ENCODE measurements around the gene SLC12A8.

SLC12A8 gene

GRCh38 chr3:125142420-125142778, 70.1 kb downstream of the SLC12A8 start:
- Histone ChIP-seq H3K36me3 (ENCODE audit: control insufficient read depth in 2 of 2, insufficient read depth in 2 of 2, low read length in 2 of 2) (no peaks in the 10 kb centered on the region), H3K9me3 (ENCODE audit: control insufficient read depth in 2 of 2, low read length in 2 of 2) (no peaks in the 10 kb centered on the region), H3K27ac (ENCODE audit: low read depth in 2 of 2, low read length in 2 of 2) (no peak overlapping the region), H3K4me1 (ENCODE audit: control insufficient read depth in 2 of 2, insufficient read depth in 2 of 2, low read length in 2 of 2) (peaks cover 5 to 7% of the 10 kb centered on the region in 2 donors), H3K4me3 (ENCODE audit: low read length in 2 of 2) (no peak overlapping the region), H3K9ac (ENCODE audit: low read depth in 1 of 2, low read length in 2 of 2) (no peak overlapping the region), H3K27me3 (ENCODE audit: control insufficient read depth in 2 of 2, insufficient read depth in 2 of 2, low read length in 2 of 2) (no peaks in the 10 kb centered on the region)

DNA sequence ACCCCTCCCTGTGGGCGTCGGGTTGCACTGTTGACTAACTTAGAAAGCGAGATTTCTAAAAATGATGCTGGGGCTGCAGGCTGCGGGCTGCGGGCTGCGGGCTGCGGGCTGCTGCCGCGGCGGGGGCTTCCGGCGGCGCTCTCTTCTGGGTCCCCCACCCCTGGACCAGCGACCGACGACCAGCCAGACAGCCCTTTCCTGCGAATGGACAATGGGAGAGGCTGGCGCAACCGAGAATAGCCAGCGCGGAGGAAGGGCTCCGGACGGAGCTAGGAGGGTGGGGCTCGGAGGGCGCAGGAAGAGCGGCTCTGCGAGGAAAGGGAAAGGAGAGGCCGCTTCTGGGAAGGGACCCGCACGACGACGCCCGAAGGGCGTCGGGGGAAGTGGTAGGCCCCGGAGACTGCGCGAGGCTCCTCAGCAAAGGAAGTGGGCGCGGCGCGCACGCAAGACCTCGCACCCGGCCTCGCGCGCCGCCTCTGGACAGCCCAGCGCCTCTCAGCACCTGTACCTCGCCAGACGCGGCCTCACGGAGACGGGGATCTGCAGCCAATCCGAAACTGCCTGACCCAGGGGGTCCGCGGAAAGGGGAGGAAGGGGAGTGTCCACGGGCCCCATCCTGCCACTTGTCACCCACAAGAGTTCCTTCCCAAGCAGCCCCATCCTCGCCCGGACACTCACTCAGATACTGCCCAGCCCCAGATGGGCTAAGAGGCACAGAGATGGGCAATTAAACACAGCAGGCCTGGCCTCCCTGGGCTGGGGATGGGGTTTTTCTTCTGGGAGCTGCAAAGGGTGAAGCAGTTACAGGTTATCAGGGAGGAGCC, 70.7 kb downstream of the SLC12A8 start:
- Histone ChIP-seq H3K9me3 (ENCODE audit: control insufficient read depth in 2 of 2, low read length in 2 of 2) (no peaks in the 10 kb centered on the region), H3K36me3 (ENCODE audit: control insufficient read depth in 2 of 2, insufficient read depth in 2 of 2, low read length in 2 of 2) (no peaks in the 10 kb centered on the region), H3K9ac (ENCODE audit: low read depth in 1 of 2, low read length in 2 of 2) (peak overlapping the region in 1 of 2 donors; percentile 47), H3K4me3 (ENCODE audit: low read length in 2 of 2) (peak overlapping the region; percentile 8 to 34), H3K27ac (ENCODE audit: low read depth in 2 of 2, low read length in 2 of 2) (peak overlapping the region in 1 of 2 donors; percentile 53), H3K27me3 (ENCODE audit: control insufficient read depth in 2 of 2, insufficient read depth in 2 of 2, low read length in 2 of 2) (no peaks in the 10 kb centered on the region), H3K4me1 (ENCODE audit: control insufficient read depth in 2 of 2, insufficient read depth in 2 of 2, low read length in 2 of 2) (peaks cover 5 to 7% of the 10 kb centered on the region in 2 donors)

DNA sequence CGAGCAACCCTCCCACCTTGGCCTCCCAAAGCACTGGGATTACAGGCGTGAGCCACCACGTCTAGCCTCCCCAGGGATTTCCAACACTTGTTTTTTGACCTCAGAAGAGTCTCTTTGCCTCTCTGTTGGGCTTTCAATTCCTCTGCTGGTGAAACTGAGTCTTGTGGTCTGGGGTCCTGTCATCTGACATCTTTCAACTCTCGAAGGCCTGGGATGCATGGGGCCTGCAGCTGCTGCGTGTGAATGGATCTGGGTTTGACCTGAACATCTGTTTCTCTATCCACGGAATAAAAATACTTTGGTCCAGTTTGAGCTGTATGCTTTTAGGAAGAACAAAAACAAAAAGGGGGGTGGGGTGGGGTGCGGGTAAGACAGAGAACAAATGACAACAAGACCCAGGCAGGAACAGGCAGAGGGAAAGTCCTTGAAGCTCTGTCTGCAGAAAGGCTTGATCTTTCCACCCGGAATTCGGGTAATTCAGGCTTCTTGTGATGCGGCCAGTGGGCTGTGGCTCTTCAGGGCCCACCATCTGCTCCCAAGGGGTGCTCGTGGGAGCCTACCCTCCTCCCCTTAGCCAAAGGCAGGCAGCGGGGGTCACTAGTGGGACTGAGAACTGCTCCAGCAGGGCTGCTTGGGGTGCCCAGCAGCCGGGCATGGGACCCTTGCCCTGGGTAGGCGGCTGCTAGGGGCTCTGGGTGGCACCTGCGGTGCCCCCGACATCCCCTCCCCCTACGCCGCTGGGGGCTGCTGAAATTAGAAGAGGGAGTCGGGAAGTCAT, 71.5 kb downstream of the SLC12A8 start:
- peak overlapping the region in 1 of 2 donors; percentile 20 for H3K4me3 ChIP-seq (ENCODE audit: low read length in 2 of 2)
- no peak overlapping the region for H3K9ac ChIP-seq (ENCODE audit: low read depth in 1 of 2, low read length in 2 of 2)
- H3K4me1 ChIP-seq (ENCODE audit: control insufficient read depth in 2 of 2, insufficient read depth in 2 of 2, low read length in 2 of 2) = peaks cover 5 to 7% of the 10 kb centered on the region in 2 donors

DNA sequence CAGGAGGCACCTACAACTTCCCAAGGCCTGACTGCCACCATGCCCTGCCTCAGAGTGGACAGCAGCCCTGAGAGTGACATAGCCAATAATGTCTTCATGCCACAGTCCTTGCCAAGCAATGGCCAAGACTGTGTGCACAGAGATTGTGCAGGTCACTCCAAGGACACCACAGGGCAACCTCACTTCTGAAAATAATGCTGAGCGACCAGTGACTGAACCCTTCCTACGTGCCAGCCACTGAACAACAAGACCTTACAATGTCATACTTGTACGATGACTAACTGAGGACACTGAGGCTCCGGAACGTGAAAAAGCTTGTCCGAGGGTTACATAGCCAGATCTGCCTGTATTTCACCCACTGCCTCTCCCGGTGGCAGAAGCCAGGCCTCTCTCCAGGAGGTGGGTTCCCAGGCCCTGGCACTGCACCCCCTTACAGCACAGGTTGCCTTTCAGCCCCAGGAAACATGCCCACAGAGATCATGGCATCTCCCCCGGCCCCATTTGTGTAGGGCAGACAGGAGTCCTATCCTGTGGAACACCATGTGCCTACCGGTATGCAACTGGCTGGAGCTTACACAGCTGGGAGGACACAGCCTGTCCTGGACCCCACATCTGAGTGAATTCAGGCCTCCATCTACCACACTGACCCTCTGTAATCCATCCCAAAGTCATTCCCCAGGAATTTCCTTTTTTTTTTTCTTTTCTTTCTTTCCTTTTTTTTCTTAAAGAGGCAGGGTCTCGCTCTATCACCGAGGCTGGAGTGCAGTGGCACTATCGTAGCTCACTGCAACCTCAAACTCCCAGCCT, 72.3 kb downstream of the SLC12A8 start:
- H3K4me1 ChIP-seq (ENCODE audit: control insufficient read depth in 2 of 2, insufficient read depth in 2 of 2, low read length in 2 of 2) = peaks cover 5 to 7% of the 10 kb centered on the region in 2 donors
- H3K27me3 ChIP-seq (ENCODE audit: control insufficient read depth in 2 of 2, insufficient read depth in 2 of 2, low read length in 2 of 2) = no peaks in the 10 kb centered on the region
- no peak overlapping the region for H3K4me3 ChIP-seq (ENCODE audit: low read length in 2 of 2)
- H3K9me3 ChIP-seq (ENCODE audit: control insufficient read depth in 2 of 2, low read length in 2 of 2) = no peaks in the 10 kb centered on the region
- H3K27ac ChIP-seq (ENCODE audit: low read depth in 2 of 2, low read length in 2 of 2) = no peak overlapping the region
- H3K9ac ChIP-seq (ENCODE audit: low read depth in 1 of 2, low read length in 2 of 2) = no peak overlapping the region
- no peaks in the 10 kb centered on the region for H3K36me3 ChIP-seq (ENCODE audit: control insufficient read depth in 2 of 2, insufficient read depth in 2 of 2, low read length in 2 of 2)

More for the DNA sequence above, 71.5 kb downstream of the SLC12A8 start:
- no peaks in the 10 kb centered on the region for H3K27me3 ChIP-seq (ENCODE audit: control insufficient read depth in 2 of 2, insufficient read depth in 2 of 2, low read length in 2 of 2)
- no peaks in the 10 kb centered on the region for H3K36me3 ChIP-seq (ENCODE audit: control insufficient read depth in 2 of 2, insufficient read depth in 2 of 2, low read length in 2 of 2)
- no peaks in the 10 kb centered on the region for H3K9me3 ChIP-seq (ENCODE audit: control insufficient read depth in 2 of 2, low read length in 2 of 2)
- peak overlapping the region in 1 of 2 donors; percentile 53 for H3K27ac ChIP-seq (ENCODE audit: low read depth in 2 of 2, low read length in 2 of 2)

GRCh38 chr3:125139386-125139785, 73.2 kb downstream of the SLC12A8 start:
- no peak overlapping the region for H3K27ac ChIP-seq (ENCODE audit: low read depth in 2 of 2, low read length in 2 of 2)
- H3K4me3 ChIP-seq (ENCODE audit: low read length in 2 of 2) = no peak overlapping the region
- peaks cover under 1 to 7% of the 10 kb centered on the region in 2 donors for H3K4me1 ChIP-seq (ENCODE audit: control insufficient read depth in 2 of 2, insufficient read depth in 2 of 2, low read length in 2 of 2)

GRCh38 chr3:125137358-125138033, 75.1 kb downstream of the SLC12A8 start:
- no peak overlapping the region for H3K9ac ChIP-seq (ENCODE audit: low read depth in 1 of 2, low read length in 2 of 2)
- no peaks in the 10 kb centered on the region for H3K36me3 ChIP-seq (ENCODE audit: control insufficient read depth in 2 of 2, insufficient read depth in 2 of 2, low read length in 2 of 2)
- H3K27ac ChIP-seq (ENCODE audit: low read depth in 2 of 2, low read length in 2 of 2) = no peak overlapping the region
- no peaks in the 10 kb centered on the region for H3K9me3 ChIP-seq (ENCODE audit: control insufficient read depth in 2 of 2, low read length in 2 of 2)
- H3K4me3 ChIP-seq (ENCODE audit: low read length in 2 of 2) = no peak overlapping the region
- H3K4me1 ChIP-seq (ENCODE audit: control insufficient read depth in 2 of 2, insufficient read depth in 2 of 2, low read length in 2 of 2) = peaks cover 0 to 7% of the 10 kb centered on the region in 2 donors
- H3K27me3 ChIP-seq (ENCODE audit: control insufficient read depth in 2 of 2, insufficient read depth in 2 of 2, low read length in 2 of 2) = no peaks in the 10 kb centered on the region

More at GRCh38 chr3:125139386-125139785, 73.2 kb downstream of the SLC12A8 start:
- H3K36me3 ChIP-seq (ENCODE audit: control insufficient read depth in 2 of 2, insufficient read depth in 2 of 2, low read length in 2 of 2) = no peaks in the 10 kb centered on the region
- no peak overlapping the region for H3K9ac ChIP-seq (ENCODE audit: low read depth in 1 of 2, low read length in 2 of 2)
- no peaks in the 10 kb centered on the region for H3K9me3 ChIP-seq (ENCODE audit: control insufficient read depth in 2 of 2, low read length in 2 of 2)
- no peaks in the 10 kb centered on the region for H3K27me3 ChIP-seq (ENCODE audit: control insufficient read depth in 2 of 2, insufficient read depth in 2 of 2, low read length in 2 of 2)

DNA sequence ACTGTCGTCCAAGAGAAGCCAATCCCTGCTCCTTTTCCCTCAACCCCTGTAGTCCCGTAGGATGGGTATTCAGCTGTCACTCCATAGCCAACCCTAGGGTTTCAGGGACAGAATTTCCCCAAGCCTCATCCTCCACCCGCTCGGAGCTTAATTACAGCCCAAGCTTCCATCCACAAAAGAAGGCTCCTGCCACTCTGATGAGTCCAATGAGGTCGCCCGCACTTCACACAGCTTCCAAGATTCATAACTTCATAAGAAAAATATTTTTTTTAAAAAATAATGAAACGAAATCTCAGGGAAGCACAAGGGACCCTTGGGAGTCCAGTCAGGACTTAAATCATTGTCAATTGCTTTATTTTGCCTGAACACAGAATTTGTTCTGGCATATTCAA, 75.6 kb downstream of the SLC12A8 start:
- H3K9ac ChIP-seq (ENCODE audit: low read depth in 1 of 2, low read length in 2 of 2) = no peak overlapping the region
- H3K4me1 ChIP-seq (ENCODE audit: control insufficient read depth in 2 of 2, insufficient read depth in 2 of 2, low read length in 2 of 2) = peaks cover 0 to 3% of the 10 kb centered on the region in 2 donors
- no peaks in the 10 kb centered on the region for H3K36me3 ChIP-seq (ENCODE audit: control insufficient read depth in 2 of 2, insufficient read depth in 2 of 2, low read length in 2 of 2)
- H3K4me3 ChIP-seq (ENCODE audit: low read length in 2 of 2) = no peak overlapping the region
- H3K27ac ChIP-seq (ENCODE audit: low read depth in 2 of 2, low read length in 2 of 2) = peak overlapping the region in 1 of 2 donors; percentile 33
- H3K9me3 ChIP-seq (ENCODE audit: control insufficient read depth in 2 of 2, low read length in 2 of 2) = no peaks in the 10 kb centered on the region
- no peaks in the 10 kb centered on the region for H3K27me3 ChIP-seq (ENCODE audit: control insufficient read depth in 2 of 2, insufficient read depth in 2 of 2, low read length in 2 of 2)

- Histone ChIP-seq H3K27me3 (ENCODE audit: control insufficient read depth in 2 of 2, insufficient read depth in 2 of 2, low read length in 2 of 2) (no peaks in the 10 kb centered on the region), H3K9ac (ENCODE audit: low read depth in 1 of 2, low read length in 2 of 2) (no peak overlapping the region), H3K27ac (ENCODE audit: low read depth in 2 of 2, low read length in 2 of 2) (peak overlapping the region in 1 of 2 donors; percentile 33), H3K9me3 (ENCODE audit: control insufficient read depth in 2 of 2, low read length in 2 of 2) (no peaks in the 10 kb centered on the region), H3K4me3 (ENCODE audit: low read length in 2 of 2) (no peak overlapping the region), H3K4me1 (ENCODE audit: control insufficient read depth in 2 of 2, insufficient read depth in 2 of 2, low read length in 2 of 2) (peaks cover 0 to 2% of the 10 kb centered on the region in 2 donors), H3K36me3 (ENCODE audit: control insufficient read depth in 2 of 2, insufficient read depth in 2 of 2, low read length in 2 of 2) (no peaks in the 10 kb centered on the region)
Measured at GRCh38 chr3:125136515-125136914, 76.0 kb downstream of the SLC12A8 start.

GRCh38 chr3:125134952-125135351, 77.6 kb downstream of the SLC12A8 start:
- Histone ChIP-seq H3K9ac (ENCODE audit: low read depth in 1 of 2, low read length in 2 of 2) (no peak overlapping the region), H3K4me1 (ENCODE audit: control insufficient read depth in 2 of 2, insufficient read depth in 2 of 2, low read length in 2 of 2) (peaks cover 0 to 2% of the 10 kb centered on the region in 2 donors), H3K9me3 (ENCODE audit: control insufficient read depth in 2 of 2, low read length in 2 of 2) (no peaks in the 10 kb centered on the region), H3K4me3 (ENCODE audit: low read length in 2 of 2) (no peak overlapping the region), H3K36me3 (ENCODE audit: control insufficient read depth in 2 of 2, insufficient read depth in 2 of 2, low read length in 2 of 2) (no peaks in the 10 kb centered on the region), H3K27me3 (ENCODE audit: control insufficient read depth in 2 of 2, insufficient read depth in 2 of 2, low read length in 2 of 2) (no peaks in the 10 kb centered on the region), H3K27ac (ENCODE audit: low read depth in 2 of 2, low read length in 2 of 2) (no peak overlapping the region)

All from mucosa of rectum (tissue), 2 donors.